Panc1 (cell line): ENCODE measurements around the gene KIZ. TPM values are rescaled to one million over a fixed set of nuclear protein-coding genes. Genes with fewer than 3 reads are reported as not detected.

ENCODE experiments used
- ATAC-seq: fragments of 200-7000 bp; cut with Tn5 transposase; 2 replicates; pipeline ENCODE4 v1.9.1; 2020; ENCODE audit warnings: mild to moderate bottlenecking, moderate library complexity
- BruUV-seq: library from RNA; stranded (reverse); fragments of 400-500 nt; replicated peaks from 2 replicates; lab custom pipeline; 2021; lab: Mats Ljungman, UMichigan
- CTCF ChIA-PET: fragments of 300-600 bp; sonication (Branson Sonifier 250); formaldehyde crosslinking; loops from one replicate; lab custom pipeline; 2022; ENCODE audit warnings: antibody characterized with exemption; lab: Charles Lee
- POLR2A ChIA-PET: fragments of 300-600 bp; sonication (Branson Sonifier 250); formaldehyde crosslinking; loops from one replicate; lab custom pipeline; 2022; ENCODE audit warnings: antibody characterized with exemption; lab: Charles Lee
- DNase-seq: peaks from one replicate; pipeline ENCODE4 v3.0.0-alpha.2; 2010; ENCODE audit warnings: low read depth, low spot score
- H3K27ac ChIP-seq: 2 replicates; pipeline ENCODE4 v1.5.1; 2011; ENCODE audit warnings: mild to moderate bottlenecking, low read length, inconsistent platforms
- H3K27me3 ChIP-seq: fragments of 200-500 bp; sonication (Bioruptor generic); 2 replicates; pipeline ENCODE4 v1.6.0; 2014; ENCODE audit warnings: low read length, inconsistent platforms; ENCODE audit not compliant: control insufficient read depth, insufficient read depth
- H3K36me3 ChIP-seq: fragments of 200-500 bp; sonication (Bioruptor generic); 2 replicates; pipeline ENCODE4 v1.5.1; 2014; ENCODE audit warnings: inconsistent platforms, mild to moderate bottlenecking, low read length, moderate library complexity; ENCODE audit not compliant: control insufficient read depth, insufficient read depth
- H3K4me1 ChIP-seq: 2 replicates; pipeline ENCODE4 v1.5.1; 2011; ENCODE audit warnings: inconsistent platforms, mild to moderate bottlenecking, low read length, moderate library complexity; ENCODE audit not compliant: control insufficient read depth, insufficient read depth
- H3K4me3 ChIP-seq, 2 experiments: 2 replicates each; pipeline ENCODE4 v1.5.1; 2011 to 2012; ENCODE audit warnings: low read depth in 2 of 2, low read length in 2 of 2, mild to moderate bottlenecking in 2 of 2, inconsistent platforms in 1 of 2, moderate library complexity in 1 of 2
- H3K9me3 ChIP-seq: fragments of 200-500 bp; sonication (Bioruptor generic); 2 replicates; pipeline ENCODE4 v1.5.1; 2014; ENCODE audit warnings: low read depth, mild to moderate bottlenecking, inconsistent platforms, low read length, moderate library complexity; ENCODE audit not compliant: control insufficient read depth, insufficient read depth
- POLR2AphosphoS5 ChIP-seq: IDR thresholded peaks from 2 replicates; pipeline ENCODE4 v1.6.1; 2012; ENCODE audit warnings: mild to moderate bottlenecking, low read depth, low read length, moderate library complexity
- REST ChIP-seq, 2 experiments: IDR thresholded peaks; 2 replicates each; pipeline ENCODE4 v1.6.1; 2011 to 2012; ENCODE audit warnings: low read depth in 2 of 2, control low read depth in 1 of 2, low read length in 1 of 2, mild to moderate bottlenecking in 1 of 2, moderate library complexity in 1 of 2; ENCODE audit not compliant: insufficient read depth in 1 of 2
- SIN3A ChIP-seq: IDR thresholded peaks from 2 replicates; pipeline ENCODE4 v1.6.1; 2012; ENCODE audit warnings: low read depth, mild to moderate bottlenecking, low read length, moderate library complexity, borderline replicate concordance; ENCODE audit not compliant: insufficient read depth
- TCF7L2 ChIP-seq: IDR thresholded peaks from 2 replicates; pipeline ENCODE4 v1.6.1; 2011; ENCODE audit warnings: mild to moderate bottlenecking, low read depth, low read length, inconsistent platforms
- in situ Hi-C: cut with HindIII; loops from 2 replicates; pipeline ENCODE4 v1.10.0; 2016; ENCODE audit warnings: low sequenced_read_pairs, low pct_unique_long_range_greater_than_20kb
- intact Hi-C: fragments of 100-400 bp; cut with micrococcal nuclease; formaldehyde crosslinking; loops from one replicate; pipeline ENCODE4 v1.10.0; 2022; ENCODE audit not compliant: unreplicated experiment
- total RNA-seq: library from RNA; stranded (reverse); gene quantifications from one replicate; pipeline ENCODE4 v1.2.1, GENCODE V29; 2021; ENCODE audit not compliant: unreplicated experiment
- TF ChIP-seq, protein P1 (sequence below): fragments of 450-650 bp; IDR thresholded peaks from 2 replicates; pipeline ENCODE4 v1.5.1; 2017; ENCODE audit warnings: mild to moderate bottlenecking

The KIZ gene
- total RNA-seq, 1 experiment from 2014 or later = 6.5 TPM

- Histone ChIP-seq H3K4me1 (no peaks in the 10 kb centered on the region), H3K27me3 (no peaks in the 10 kb centered on the region), H3K9me3 (no peaks in the 10 kb centered on the region), H3K36me3 (no peaks in the 10 kb centered on the region), H3K4me3 (no peak overlapping the region), H3K27ac (no peak overlapping the region)
- in situ Hi-C loops = no loop called here
- no peak for ATAC-seq
- ChIA-PET CTCF (no interaction called here), POLR2A (no interaction called here)
- DNase-seq = no peak
- TF ChIP-seq SIN3A (no peak), TCF7L2 (no peak), POLR2AphosphoS5 (no peak), REST (IDR thresholded peaks at IDR 0.05; ENCODE audit: insufficient read depth in 1 of 2, low read depth in 2 of 2, low read length in 1 of 2) (no peak)
- TF ChIP-seq, protein P1, sequence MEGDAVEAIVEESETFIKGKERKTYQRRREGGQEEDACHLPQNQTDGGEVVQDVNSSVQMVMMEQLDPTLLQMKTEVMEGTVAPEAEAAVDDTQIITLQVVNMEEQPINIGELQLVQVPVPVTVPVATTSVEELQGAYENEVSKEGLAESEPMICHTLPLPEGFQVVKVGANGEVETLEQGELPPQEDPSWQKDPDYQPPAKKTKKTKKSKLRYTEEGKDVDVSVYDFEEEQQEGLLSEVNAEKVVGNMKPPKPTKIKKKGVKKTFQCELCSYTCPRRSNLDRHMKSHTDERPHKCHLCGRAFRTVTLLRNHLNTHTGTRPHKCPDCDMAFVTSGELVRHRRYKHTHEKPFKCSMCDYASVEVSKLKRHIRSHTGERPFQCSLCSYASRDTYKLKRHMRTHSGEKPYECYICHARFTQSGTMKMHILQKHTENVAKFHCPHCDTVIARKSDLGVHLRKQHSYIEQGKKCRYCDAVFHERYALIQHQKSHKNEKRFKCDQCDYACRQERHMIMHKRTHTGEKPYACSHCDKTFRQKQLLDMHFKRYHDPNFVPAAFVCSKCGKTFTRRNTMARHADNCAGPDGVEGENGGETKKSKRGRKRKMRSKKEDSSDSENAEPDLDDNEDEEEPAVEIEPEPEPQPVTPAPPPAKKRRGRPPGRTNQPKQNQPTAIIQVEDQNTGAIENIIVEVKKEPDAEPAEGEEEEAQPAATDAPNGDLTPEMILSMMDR = no peak
- no TSS peak for BruUV-seq
- intact Hi-C loops = no loop called here
Observed at GRCh38 chr20:21134883-21135493, 9.1 kb downstream of the KIZ start.

DNA sequence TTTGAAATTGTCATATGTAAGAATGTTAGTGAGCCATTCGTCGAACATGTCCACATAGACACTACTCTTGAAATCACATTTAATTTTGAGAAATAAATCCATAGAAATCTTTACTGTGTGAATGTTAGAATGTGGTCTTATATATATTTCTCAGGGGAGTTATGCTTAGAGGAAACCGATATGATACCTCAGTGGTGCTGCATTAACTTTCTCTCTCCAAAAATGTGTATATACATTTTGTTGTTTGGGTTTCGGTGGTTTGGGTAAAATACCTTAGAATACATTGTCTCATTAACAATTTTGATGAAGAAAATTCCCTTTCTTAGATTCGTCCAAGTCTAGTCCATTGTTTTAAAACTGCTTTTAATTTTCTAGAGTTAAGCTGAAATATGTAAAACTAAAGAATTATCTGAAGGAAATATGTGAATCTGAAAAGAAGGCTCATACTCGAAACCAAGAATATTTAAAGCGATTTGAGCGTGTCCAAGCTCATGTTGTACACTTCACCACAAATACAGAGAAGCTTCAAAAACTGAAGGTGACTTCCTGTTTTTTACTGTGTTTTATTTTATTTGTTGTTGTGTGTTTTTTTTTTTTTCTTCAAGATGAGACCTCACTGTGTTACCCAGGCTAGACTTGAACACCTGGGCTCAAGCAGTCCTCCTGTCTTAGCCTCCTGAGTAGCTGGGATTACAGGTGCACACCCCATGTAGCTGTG, 10.3 kb downstream of the KIZ start:
- no peak for ATAC-seq
- Histone ChIP-seq H3K9me3 (no peaks in the 10 kb centered on the region), H3K4me1 (no peaks in the 10 kb centered on the region), H3K27me3 (no peaks in the 10 kb centered on the region), H3K4me3 (no peak overlapping the region), H3K27ac (no peak overlapping the region), H3K36me3 (no peaks in the 10 kb centered on the region)
- ChIA-PET POLR2A (no interaction called here), CTCF (no interaction called here)
- no TSS peak for BruUV-seq
- in situ Hi-C loops = no loop called here
- no peak for DNase-seq
- TF ChIP-seq, protein P1 = no peak
- TF ChIP-seq POLR2AphosphoS5 (no peak), SIN3A (no peak), REST (IDR thresholded peaks at IDR 0.05; ENCODE audit: insufficient read depth in 1 of 2, low read depth in 2 of 2, low read length in 1 of 2) (no peak), TCF7L2 (no peak)
- intact Hi-C loops = no loop called here
